GDM1 (cell line): ENCODE data around the gene PDXK.
"Not testable (repeated sequence)": the region's sequence is repeated elsewhere in the genome, so short reads cannot be mapped to it uniquely, and the experiment has no call there.

ENCODE experiments used
- DNase-seq: peaks from one replicate; lab custom pipeline; 2025; lab: John Stamatoyannopoulos, UW

The PDXK gene

DNA sequence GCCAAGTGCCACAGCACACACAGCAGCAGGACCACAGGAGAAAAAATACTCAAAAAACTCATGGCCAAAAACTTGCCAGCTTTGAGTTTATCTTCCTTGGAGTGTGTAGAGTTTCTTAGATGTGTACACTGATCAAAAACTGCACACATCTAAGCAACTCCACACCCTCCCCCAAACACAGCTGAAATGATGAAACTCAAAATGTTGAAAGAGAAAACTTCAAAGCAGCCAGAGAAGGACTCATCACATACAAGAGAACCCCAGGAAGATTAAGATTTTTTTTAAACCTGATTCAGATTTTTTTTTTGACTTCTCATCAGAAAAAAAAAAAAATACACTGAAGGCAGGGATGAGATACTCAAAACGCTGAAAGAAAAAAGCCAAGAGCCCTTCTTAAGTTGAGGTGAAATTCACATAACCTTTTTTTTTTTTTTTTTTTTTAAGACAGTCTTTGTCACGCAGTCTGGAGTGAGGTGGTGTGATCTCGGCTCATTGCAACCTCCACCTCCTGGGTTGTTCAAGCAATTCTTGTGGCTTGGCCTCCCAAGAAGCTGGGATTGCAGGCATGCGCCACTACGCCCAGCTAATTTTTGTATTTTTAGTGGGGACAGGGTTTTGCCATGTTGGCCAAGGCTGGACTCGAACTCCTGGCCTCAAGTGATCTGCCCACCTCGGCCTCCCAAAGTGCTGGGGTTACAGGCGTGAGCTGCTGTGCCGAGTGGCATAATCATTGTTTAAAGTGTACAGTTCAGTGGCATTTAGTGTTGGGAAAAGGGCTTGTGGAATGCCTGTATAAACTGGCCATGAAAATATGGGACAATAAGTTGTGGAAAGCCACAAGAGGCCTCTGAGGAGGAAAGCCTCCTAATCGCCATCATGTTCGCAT lies 20.9 kb upstream of the PDXK start:
- no peak for DNase-seq

DNA sequence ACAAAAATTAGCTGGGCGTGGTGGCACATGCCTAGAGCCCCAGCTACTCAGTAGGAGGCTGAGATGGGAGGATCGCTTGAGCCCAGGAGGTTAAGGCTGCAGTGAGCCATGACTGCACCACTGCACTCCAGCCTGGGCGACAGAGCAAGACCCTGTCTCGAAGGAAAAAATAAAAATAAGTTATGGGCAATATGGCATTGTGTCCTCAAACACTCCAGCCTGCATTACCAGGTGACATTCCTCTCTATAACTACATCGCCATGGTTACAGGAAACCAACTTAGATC lies 19.5 kb upstream of the PDXK start:
- DNase-seq: not testable (repeated sequence)

DNA sequence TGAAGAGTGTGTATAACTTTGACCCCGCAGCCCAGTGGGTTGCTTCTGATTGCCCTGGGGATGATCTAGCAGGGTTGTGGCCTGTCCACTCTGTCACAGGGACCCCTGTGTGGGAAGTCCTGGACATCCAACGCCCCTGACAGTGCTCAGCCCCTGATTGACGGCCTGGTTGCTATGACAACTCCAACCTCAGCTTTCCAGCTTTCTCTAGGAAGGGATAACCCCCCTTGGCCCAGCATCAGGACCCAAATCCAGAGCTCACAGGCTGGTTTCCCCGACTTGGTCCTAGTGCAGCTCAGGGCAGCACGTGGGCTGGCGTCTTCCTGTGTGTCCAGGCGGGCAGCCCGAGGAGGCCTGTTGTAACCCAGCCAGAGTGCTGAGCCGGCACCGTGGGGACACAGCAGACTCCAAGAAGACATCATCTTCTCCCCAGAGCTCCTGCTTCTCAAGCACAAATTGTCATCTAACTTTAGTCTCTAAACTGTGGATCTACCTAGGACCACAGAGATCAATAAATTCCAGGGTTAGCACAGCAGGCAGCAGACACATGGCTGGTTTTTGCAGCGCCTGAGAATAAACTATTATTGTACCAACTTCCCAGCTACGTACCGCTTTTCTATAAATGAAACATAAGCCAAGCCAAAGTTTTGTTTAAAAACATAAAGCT lies 18.9 kb upstream of the PDXK start:
- DNase-seq: no peak

DNA sequence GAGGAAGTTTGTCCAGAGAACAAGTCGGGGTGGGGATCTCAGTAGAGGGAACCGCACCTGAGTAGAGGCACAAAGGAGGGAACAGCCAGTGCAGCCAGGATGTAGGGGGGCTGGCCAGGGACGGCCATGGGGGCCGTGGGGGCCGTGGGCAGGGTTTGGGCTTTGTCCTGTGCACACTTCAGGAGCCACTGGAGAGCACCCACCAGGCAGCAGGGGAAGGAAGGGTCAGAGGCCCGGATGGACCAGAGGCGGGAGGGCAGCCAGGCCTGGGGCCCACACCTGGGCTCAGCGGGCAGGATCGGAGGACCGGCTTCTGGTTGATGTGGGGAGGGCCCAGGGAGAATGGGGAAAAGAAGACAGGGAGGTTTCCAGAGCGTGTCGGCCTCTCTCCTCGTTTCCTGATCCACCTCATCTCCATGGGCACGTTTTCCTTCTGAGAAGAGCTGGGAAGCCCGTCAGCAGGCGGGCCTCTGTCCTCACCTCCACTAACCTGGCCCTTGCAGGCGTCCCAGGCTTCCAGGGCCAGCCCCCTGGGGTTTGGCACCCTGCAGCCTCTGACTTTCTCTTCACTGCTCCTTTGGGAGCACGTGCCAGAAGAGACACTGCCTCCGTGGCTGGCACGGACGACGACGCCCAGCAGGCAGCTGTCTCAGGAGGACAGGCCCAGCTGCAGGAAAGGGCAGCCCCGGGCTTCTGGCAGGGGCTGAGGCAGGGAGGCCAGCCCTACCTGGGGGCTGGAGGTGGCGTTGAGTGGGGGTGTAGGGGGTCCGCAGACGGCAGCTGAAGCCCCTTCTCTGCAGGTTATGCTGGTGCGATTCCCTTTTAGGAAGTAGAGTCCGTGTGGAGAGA lies 16.8 kb upstream of the PDXK start:
- no peak for DNase-seq

- no peak for DNase-seq
Measured at GRCh38 chr21:43702785-43703034, 16.2 kb upstream of the PDXK start.

DNA sequence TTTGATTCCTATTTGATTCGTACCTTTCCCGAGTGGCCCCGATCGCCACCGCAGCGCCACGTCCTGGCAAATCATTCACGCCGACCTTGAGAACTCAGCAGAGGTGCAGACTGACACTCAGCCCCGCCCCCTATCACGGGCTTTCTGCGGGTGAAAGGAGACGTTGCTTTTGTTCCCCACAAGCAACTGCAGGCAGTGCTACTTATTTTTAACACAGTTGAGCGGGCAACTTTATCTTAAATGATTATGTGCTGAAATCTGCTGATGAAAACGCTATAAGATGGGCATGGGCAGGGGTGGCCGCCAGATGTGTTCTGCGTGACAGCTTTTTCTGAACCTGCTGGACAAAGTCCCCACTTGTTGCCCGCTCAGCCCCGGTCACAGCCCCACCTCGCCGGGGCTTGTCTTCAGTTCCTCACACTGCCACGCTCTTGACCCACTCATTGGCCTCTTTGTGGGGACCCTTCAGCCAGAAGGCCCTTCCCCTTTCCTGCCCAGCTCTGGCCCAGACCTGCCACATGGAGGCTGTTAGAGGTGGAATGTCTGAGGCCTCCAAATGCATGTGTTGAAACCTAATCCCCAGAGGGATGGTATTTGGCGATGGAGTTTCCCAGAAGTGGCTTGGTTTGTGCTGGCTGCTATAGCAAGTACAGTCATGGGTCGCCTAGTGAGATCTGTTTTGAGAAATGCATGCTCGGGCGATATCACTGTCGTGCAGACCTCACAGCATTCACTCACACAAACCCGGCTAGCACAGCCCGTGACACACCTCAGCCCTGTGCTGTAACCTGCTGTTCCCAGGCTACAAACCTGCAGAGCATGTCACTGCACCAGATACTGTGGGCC lies 15.7 kb upstream of the PDXK start:
- DNase-seq: no peak

DNA sequence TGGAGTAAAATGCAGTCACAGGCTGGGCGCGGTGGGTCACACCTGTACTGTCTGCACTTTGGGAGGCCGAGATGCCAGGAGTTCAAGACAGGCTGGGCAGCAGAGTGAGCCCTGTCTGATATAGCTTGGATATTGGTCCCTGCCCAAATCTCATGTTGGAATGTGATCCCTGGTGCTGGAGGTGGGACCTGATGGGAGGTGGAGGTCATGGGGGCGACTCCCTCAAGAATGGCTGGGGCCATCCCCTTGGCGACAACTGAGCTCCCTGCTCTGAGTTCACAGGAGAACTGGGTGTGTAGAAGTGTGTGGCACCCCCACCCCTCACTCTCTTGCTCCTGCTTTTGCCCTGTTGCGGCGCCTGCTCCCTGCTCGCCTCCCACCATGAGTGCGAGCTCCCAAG lies 11.5 kb upstream of the PDXK start:
- no peak for DNase-seq

DNA sequence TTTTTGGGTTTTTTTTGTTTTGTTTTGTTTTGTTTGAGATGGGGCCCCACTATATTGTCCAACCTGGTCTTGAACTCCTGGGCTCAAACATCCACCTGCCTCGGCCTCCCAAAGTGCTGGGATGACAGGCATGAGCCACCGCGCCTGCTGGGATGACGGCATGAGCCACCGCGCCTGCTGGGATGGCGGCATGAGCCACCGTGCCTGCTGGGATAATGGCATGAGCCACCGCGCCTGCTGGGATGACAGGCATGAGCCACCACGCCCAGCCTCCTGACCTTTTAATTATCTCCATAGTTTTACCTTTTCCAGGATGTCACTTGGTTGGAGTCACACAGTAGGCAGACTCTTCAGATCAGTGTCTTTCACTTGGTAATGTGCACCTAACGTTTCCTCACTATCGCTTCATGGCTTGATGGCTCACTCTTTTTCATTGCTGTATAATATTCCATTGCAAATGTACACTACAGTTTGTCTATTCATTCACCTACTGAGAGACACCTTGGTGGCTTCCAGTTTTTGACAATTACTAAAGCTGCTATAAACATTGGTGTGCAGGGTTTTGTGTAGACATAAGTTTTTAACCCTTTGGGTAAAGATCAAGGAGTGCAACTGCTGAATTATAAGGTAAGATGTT lies 10.1 kb upstream of the PDXK start:
- DNase-seq: no peak

GRCh38 chr21:43712268-43712942 lies 6.5 kb upstream of the PDXK start:
- DNase-seq: no peak

- not testable (repeated sequence) for DNase-seq
Measured at GRCh38 chr21:43713123-43713522, 5.8 kb upstream of the PDXK start.

DNA sequence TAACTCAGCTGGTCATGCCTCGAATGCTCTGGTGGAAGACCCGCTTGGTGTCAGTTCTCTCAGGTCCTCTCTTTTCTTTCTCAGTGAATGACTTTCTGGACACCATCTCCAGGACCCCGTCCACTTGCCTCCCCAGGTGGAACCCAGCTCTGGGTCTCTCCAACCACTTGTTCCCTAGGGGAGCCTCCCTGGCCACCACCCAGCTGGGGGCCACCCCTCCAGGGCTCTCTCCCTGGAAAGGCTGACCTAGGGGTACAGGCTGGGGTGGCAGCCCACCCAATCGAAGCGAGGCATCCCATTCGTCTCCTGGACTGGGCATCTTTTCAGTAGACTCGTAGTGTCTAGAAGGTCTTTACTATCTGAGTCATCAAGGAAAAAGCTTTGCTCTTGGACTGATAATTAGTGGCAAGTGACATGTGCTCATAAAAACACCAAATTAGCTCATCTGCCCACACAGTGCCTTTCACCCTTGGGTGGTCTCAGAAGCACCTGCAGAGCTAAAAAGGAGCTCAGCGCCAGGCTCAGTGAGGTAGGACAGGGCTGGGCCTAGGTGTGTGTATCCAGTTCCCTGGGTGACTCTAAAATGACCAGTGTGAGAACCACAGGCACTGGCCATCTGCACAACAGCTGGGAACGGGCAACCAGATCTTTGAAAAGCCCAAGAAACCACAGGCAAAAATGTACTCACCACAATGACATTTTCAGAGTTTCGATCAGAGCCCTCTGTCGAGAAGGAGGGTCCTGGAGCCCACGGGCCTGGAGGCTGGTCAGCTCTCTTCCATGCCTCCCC lies 2.4 kb upstream of the PDXK start:
- DNase-seq: no peak

- DNase-seq: no peak
Measured at GRCh38 chr21:43717166-43717853, 1.6 kb upstream of the PDXK start.

- DNase-seq: no peak
Measured at GRCh38 chr21:43717967-43718871, 710 bp upstream of the PDXK start.

- DNase-seq: no peak
Measured at GRCh38 chr21:43719748-43720538, 1.0 kb downstream of the PDXK start.

DNA sequence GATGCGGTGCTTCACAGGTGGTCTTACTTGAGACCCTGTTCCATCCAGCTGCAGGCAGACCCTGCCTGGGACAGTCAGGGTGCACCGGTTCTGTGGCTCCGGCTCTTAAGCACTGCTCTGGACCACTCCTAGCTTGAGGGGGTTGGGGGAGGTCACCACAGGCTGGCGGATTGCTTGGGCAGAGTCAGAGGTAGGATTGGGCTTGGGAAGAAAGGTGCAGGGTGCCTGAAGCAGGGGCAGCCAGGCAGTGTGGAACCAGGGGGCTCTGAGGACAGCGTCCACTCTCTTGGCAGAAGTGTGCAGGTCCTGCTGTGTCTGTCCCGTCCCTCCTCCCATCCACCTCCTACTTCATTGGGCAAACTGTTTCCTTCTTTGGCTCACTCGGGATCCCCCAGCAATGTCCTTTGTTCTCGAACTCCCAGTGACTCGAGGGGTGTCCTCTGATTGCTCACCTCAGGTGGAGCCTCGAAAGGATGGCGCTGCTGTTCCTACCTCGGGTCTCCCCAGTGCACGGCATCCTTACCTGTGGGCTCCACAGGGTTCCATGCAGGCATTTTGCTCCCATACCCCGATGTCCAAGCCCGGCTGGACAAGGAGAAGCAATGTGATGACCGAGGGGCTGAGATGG lies 1.7 kb downstream of the PDXK start:
- no peak for DNase-seq

- DNase-seq: no peak
Measured at GRCh38 chr21:43721206-43721605, 2.3 kb downstream of the PDXK start.

DNA sequence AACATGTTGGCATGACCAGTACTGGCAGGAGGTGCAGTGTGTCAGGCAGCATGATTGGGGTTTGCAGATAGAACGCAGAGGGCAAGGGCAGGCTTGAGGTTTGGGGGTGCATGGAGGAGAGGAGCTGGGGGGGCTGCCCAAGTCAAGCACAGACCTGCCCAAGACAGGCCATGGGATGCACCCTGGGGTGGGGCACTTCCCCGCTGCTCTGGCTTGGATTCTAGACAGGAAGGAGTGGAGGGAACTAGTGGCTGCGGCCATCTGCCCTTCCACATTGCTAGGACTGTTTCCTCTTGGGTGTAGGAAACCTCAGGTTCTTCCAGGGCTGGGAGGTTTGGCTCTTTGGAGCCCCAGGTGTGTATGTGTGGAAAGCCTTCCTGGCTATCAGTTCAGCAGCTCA lies 3.0 kb downstream of the PDXK start:
- no peak for DNase-seq
